HEK293T (cell line): ENCODE results near the gene C1QTNF6.

Source experiments
- CTCF ChIA-PET: fragments of 350-600 bp; formaldehyde crosslinking; extraction: SDS; loops from one replicate; lab custom pipeline; 2021; ENCODE audit warnings: antibody characterized with exemption, inconsistent platforms; lab: Yijun Ruan, JAX
- POLR2A ChIA-PET: fragments of 350-600 bp; formaldehyde crosslinking; extraction: SDS; loops from one replicate; lab custom pipeline; 2020; ENCODE audit warnings: antibody characterized with exemption, inconsistent platforms; lab: Yijun Ruan, JAX
- DNase-seq: peaks from one replicate; pipeline ENCODE4 v3.0.0; 2012; ENCODE audit warnings: mixed read lengths; ENCODE audit errors: extremely low spot score
- ARNT ChIP-seq: fragments of 450-650 bp; IDR thresholded peaks from 2 replicates; pipeline ENCODE4 v1.6.1; 2017; ENCODE audit warnings: mild to moderate bottlenecking
- BHLHE40 ChIP-seq: fragments of 450-650 bp; IDR thresholded peaks from 2 replicates; pipeline ENCODE4 v1.6.1; 2016; ENCODE audit warnings: mild to moderate bottlenecking, moderate library complexity, borderline replicate concordance
- CTBP1 ChIP-seq: fragments of 450-650 bp; IDR thresholded peaks from 2 replicates; pipeline ENCODE4 v1.6.1; 2016; ENCODE audit warnings: borderline replicate concordance
- ELF4 ChIP-seq: fragments of 450-650 bp; IDR thresholded peaks from 2 replicates; pipeline ENCODE4 v1.6.1; 2017; ENCODE audit warnings: antibody characterized with exemption
- FOXA1 ChIP-seq: fragments of 450-650 bp; IDR thresholded peaks from 2 replicates; pipeline ENCODE4 v1.6.1; 2016; ENCODE audit warnings: mild to moderate bottlenecking
- FOXK2 ChIP-seq: fragments of 450-650 bp; IDR thresholded peaks from 2 replicates; pipeline ENCODE4 v1.6.1; 2016; ENCODE audit warnings: mild to moderate bottlenecking
- FOXM1 ChIP-seq: fragments of 450-650 bp; IDR thresholded peaks from 2 replicates; pipeline ENCODE4 v1.6.1; 2017; ENCODE audit warnings: mild to moderate bottlenecking, borderline replicate concordance
- HDGF ChIP-seq: fragments of 450-650 bp; IDR thresholded peaks from 2 replicates; pipeline ENCODE4 v1.6.1; 2017; ENCODE audit warnings: antibody characterized with exemption, borderline replicate concordance
- L3MBTL2 ChIP-seq: fragments of 450-650 bp; conservative IDR thresholded peaks from 2 replicates; pipeline ENCODE4 v1.6.1; 2016; ENCODE audit warnings: mild to moderate bottlenecking
- LEF1 ChIP-seq: fragments of 450-650 bp; IDR thresholded peaks from 2 replicates; pipeline ENCODE4 v1.6.1; 2017; ENCODE audit warnings: mild to moderate bottlenecking, borderline replicate concordance
- NFRKB ChIP-seq: fragments of 450-650 bp; IDR thresholded peaks from 2 replicates; pipeline ENCODE4 v1.6.1; 2016; ENCODE audit warnings: mild to moderate bottlenecking, moderate library complexity
- PKNOX1 ChIP-seq: fragments of 450-650 bp; IDR thresholded peaks from 2 replicates; pipeline ENCODE4 v1.6.1; 2016
- SP1 ChIP-seq: fragments of 450-650 bp; IDR thresholded peaks from 2 replicates; pipeline ENCODE4 v1.6.1; 2017
- SUZ12 ChIP-seq: fragments of 450-650 bp; IDR thresholded peaks from 2 replicates; pipeline ENCODE4 v1.6.1; 2016; ENCODE audit warnings: mild to moderate bottlenecking
- TARDBP ChIP-seq: fragments of 450-650 bp; IDR thresholded peaks from 2 replicates; pipeline ENCODE4 v1.6.1; 2016
- ZNF384 ChIP-seq: fragments of 450-650 bp; IDR thresholded peaks from 2 replicates; pipeline ENCODE4 v1.6.1; 2016

C1QTNF6 gene

GRCh38 chr22:37232140-37232998, 44.3 kb upstream of the C1QTNF6 start:
- ChIA-PET POLR2A (no interaction called here), CTCF (no interaction called here)
- DNase-seq: no peak
- no peak for TF ChIP-seq SUZ12
- TF ChIP-seq FOXA1: no peak
- no peak for TF ChIP-seq PKNOX1
- no peak for TF ChIP-seq TARDBP
- no peak for TF ChIP-seq L3MBTL2
- TF ChIP-seq FOXK2: no peak
- no peak for TF ChIP-seq SP1
- no peak for TF ChIP-seq FOXM1
- TF ChIP-seq CTBP1: no peak
- TF ChIP-seq ZNF384: no peak
- no peak for TF ChIP-seq BHLHE40
- TF ChIP-seq ARNT: no peak
- no peak for TF ChIP-seq LEF1
- TF ChIP-seq NFRKB: no peak
- TF ChIP-seq HDGF: no peak
- TF ChIP-seq ELF4: no peak

GRCh38 chr22:37231406-37232139, 43.5 kb upstream of the C1QTNF6 start:
- POLR2A ChIA-PET: no interaction called here
- no peak for TF ChIP-seq SP1
- TF ChIP-seq NFRKB: no peak
- no peak for TF ChIP-seq FOXA1
- TF ChIP-seq TARDBP: no peak
- no peak for TF ChIP-seq ELF4
- TF ChIP-seq CTBP1: no peak
- TF ChIP-seq L3MBTL2: no peak
- no peak for TF ChIP-seq ARNT
- TF ChIP-seq ZNF384: no peak
- TF ChIP-seq PKNOX1: no peak
- CTCF ChIA-PET: interaction anchor here (1.5 kb wide), 1 partner anchor 32 kb away, joined by 5 read pairs; no protein-coding TSS in a partner anchor

GRCh38 chr22:37230673-37231405, 42.8 kb upstream of the C1QTNF6 start:
- POLR2A ChIA-PET: no interaction called here

More at GRCh38 chr22:37231406-37232139, 43.5 kb upstream of the C1QTNF6 start:
- DNase-seq: no peak

GRCh38 chr22:37229805-37230672, 42.0 kb upstream of the C1QTNF6 start:
- CTCF ChIA-PET: interaction anchor here (0.9 to 1.5 kb wide), 2 partner anchors 30 kb away, joined by 3 to 5 read pairs; no protein-coding TSS in a partner anchor
- no peak for DNase-seq
- POLR2A ChIA-PET: interaction anchor here (1.6 kb wide), 1 partner anchor 31 kb away, joined by 5 read pairs; no protein-coding TSS in a partner anchor
- no peak for TF ChIP-seq HDGF
- no peak for TF ChIP-seq PKNOX1
- no peak for TF ChIP-seq ZNF384
- TF ChIP-seq LEF1: no peak
- no peak for TF ChIP-seq CTBP1
- TF ChIP-seq ELF4: no peak
- TF ChIP-seq L3MBTL2: no peak
- no peak for TF ChIP-seq BHLHE40
- TF ChIP-seq SUZ12: no peak
- no peak for TF ChIP-seq SP1
- TF ChIP-seq FOXA1: no peak
- TF ChIP-seq FOXK2: no peak
- TF ChIP-seq NFRKB: no peak
- no peak for TF ChIP-seq ARNT

More at GRCh38 chr22:37230673-37231405, 42.8 kb upstream of the C1QTNF6 start:
- CTCF ChIA-PET: interaction anchor here (1.5 kb wide), 1 partner anchor 31 kb away, joined by 5 read pairs; no protein-coding TSS in a partner anchor
- DNase-seq: no peak
- TF ChIP-seq ARNT (no peak), TARDBP (no peak)
